ENCODE measurements around the gene WDR36.

DNA sequence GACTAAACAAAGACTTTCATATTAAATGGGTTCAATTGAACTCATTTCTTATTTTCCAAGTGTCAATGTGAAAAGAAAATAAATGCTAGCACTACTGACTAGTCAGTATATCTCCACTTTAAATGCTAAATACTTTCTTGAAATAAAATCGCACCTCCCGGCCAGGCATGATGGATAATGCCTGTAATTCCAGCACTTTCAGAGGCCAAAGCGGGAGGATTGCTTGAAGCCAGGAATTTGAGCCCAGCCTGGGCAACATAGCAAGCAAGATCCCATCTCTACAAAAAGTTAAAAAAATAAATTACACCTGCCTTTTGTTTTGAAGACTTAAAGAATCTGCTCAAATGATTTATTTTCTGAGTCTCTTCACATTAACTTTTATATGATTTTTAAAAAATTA lies 34.7 kb downstream of the WDR36 start:
- TF ChIP-seq, protein P1, sequence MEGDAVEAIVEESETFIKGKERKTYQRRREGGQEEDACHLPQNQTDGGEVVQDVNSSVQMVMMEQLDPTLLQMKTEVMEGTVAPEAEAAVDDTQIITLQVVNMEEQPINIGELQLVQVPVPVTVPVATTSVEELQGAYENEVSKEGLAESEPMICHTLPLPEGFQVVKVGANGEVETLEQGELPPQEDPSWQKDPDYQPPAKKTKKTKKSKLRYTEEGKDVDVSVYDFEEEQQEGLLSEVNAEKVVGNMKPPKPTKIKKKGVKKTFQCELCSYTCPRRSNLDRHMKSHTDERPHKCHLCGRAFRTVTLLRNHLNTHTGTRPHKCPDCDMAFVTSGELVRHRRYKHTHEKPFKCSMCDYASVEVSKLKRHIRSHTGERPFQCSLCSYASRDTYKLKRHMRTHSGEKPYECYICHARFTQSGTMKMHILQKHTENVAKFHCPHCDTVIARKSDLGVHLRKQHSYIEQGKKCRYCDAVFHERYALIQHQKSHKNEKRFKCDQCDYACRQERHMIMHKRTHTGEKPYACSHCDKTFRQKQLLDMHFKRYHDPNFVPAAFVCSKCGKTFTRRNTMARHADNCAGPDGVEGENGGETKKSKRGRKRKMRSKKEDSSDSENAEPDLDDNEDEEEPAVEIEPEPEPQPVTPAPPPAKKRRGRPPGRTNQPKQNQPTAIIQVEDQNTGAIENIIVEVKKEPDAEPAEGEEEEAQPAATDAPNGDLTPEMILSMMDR (IDR thresholded peaks at IDR 0.05): no peak
- no peak for TF ChIP-seq POLR2AphosphoS5 (IDR thresholded peaks at IDR 0.05; ENCODE audit: insufficient read depth in 1 of 2, low read depth in 1 of 2)

All from vagina (tissue), 2 donors.